Neutrophil (primary cell): ENCODE data around the gene PILRB.
A peak's percentile ranks its signal among the peaks of the same experiment; 100 is the strongest.
"Not testable (repeated sequence)": the region's sequence is repeated elsewhere in the genome, so short reads cannot be mapped to it uniquely, and the experiment has no call there.

ENCODE experiments used
- H3K27ac ChIP-seq: fragments of 200-600 bp; sonication (generic); 2 replicates; pipeline ENCODE4 v1.5.1; 2016; ENCODE audit warnings: mild to moderate bottlenecking, moderate library complexity
- H3K27me3 ChIP-seq: fragments of 200-600 bp; sonication (generic); 2 replicates; pipeline ENCODE4 v1.6.0; 2016; ENCODE audit warnings: mild to moderate bottlenecking
- H3K36me3 ChIP-seq: fragments of 200-600 bp; sonication (generic); 2 replicates; pipeline ENCODE4 v1.5.1; 2017
- H3K4me1 ChIP-seq, 2 experiments: fragments of 200-600 bp in 1 of 2; sonication (generic) in 1 of 2; 1 replicate in 1 of 2; 2 replicates in 1 of 2; pipeline versions ENCODE4 v1.5.1 to v1.6.1; 2013 to 2016; ENCODE audit warnings: low read depth in 1 of 2, low read length in 1 of 2, mild to moderate bottlenecking in 1 of 2, moderate library complexity in 1 of 2; ENCODE audit not compliant: control insufficient read depth in 1 of 2, insufficient read depth in 1 of 2
- H3K4me3 ChIP-seq, 2 experiments: fragments of 200-600 bp in 1 of 2; sonication (generic) in 1 of 2; 1 replicate in 1 of 2; 2 replicates in 1 of 2; pipeline ENCODE4 v1.5.1; 2013 to 2016; ENCODE audit warnings: low read depth in 1 of 2, low read length in 1 of 2, mild to moderate bottlenecking in 1 of 2, moderate library complexity in 1 of 2
- H3K9me3 ChIP-seq: fragments of 200-600 bp; sonication (generic); 2 replicates; pipeline ENCODE4 v1.5.1; 2016
- CTCF ChIP-seq: fragments of 200-600 bp; sonication (generic); IDR thresholded peaks from 2 replicates; pipeline ENCODE4 v1.5.1; 2016; ENCODE audit warnings: antibody characterized with exemption

Gene PILRB

GRCh38 chr7:100349757-100350156 lies 8.2 kb upstream of the PILRB start:
- no peaks in the 10 kb centered on the region for H3K9me3 ChIP-seq
- TF ChIP-seq CTCF: no peak
- no peak overlapping the region for H3K27ac ChIP-seq
- peaks cover 24% of the 10 kb centered on the region in 2 experiments for H3K4me1 ChIP-seq
- no peaks in the 10 kb centered on the region for H3K27me3 ChIP-seq
- peaks cover 47% of the 10 kb centered on the region for H3K36me3 ChIP-seq
- no peak overlapping the region for H3K4me3 ChIP-seq

- TF ChIP-seq CTCF: no peak
- H3K27me3 ChIP-seq: no peaks in the 10 kb centered on the region
- H3K4me1 ChIP-seq: peaks cover 40% of the 10 kb centered on the region in 2 experiments
- H3K27ac ChIP-seq: peak overlapping the region; percentile 74
- H3K9me3 ChIP-seq: no peaks in the 10 kb centered on the region
- H3K36me3 ChIP-seq: peaks cover 38% of the 10 kb centered on the region
- H3K4me3 ChIP-seq: no peak overlapping the region
Measured at GRCh38 chr7:100351657-100352058, 6.3 kb upstream of the PILRB start.

GRCh38 chr7:100352230-100352781 lies 5.6 kb upstream of the PILRB start:
- H3K27ac ChIP-seq: peak overlapping the region; percentile 74
- H3K4me3 ChIP-seq, H3K9me3 ChIP-seq, H3K27me3 ChIP-seq: not testable (repeated sequence)
- peaks cover 31% of the 10 kb centered on the region for H3K36me3 ChIP-seq
- peaks cover 46 to 47% of the 10 kb centered on the region in 2 experiments for H3K4me1 ChIP-seq

GRCh38 chr7:100352984-100353684 lies 4.8 kb upstream of the PILRB start:
- Histone ChIP-seq H3K27ac (peak overlapping the region; percentile 100), H3K36me3 (peaks cover 27% of the 10 kb centered on the region), H3K9me3 (no peaks in the 10 kb centered on the region), H3K27me3 (no peaks in the 10 kb centered on the region), H3K4me1 (peaks cover 55% of the 10 kb centered on the region in 2 experiments), H3K4me3 (no peak overlapping the region)
- TF ChIP-seq CTCF: no peak

- peak overlapping the region; percentile 100 for H3K27ac ChIP-seq
- peaks cover 29% of the 10 kb centered on the region for H3K36me3 ChIP-seq
Measured at GRCh38 chr7:100353685-100354330, 4.1 kb upstream of the PILRB start.

More at GRCh38 chr7:100353685-100354330, 4.1 kb upstream of the PILRB start:
- H3K27me3 ChIP-seq: no peaks in the 10 kb centered on the region
- H3K4me1 ChIP-seq: peaks cover 61 to 62% of the 10 kb centered on the region in 2 experiments
- H3K4me3 ChIP-seq: no peak overlapping the region
- H3K9me3 ChIP-seq: no peaks in the 10 kb centered on the region
- TF ChIP-seq CTCF: no peak
